WTC11 (cell line): ENCODE results near the gene ITPR1. TPM values are rescaled to one million over a fixed set of nuclear protein-coding genes. Genes with fewer than 3 reads are reported as not detected.

ENCODE experiments used
- ATAC-seq: fragments of 200-7000 bp; cut with Tn5 transposase; 2 replicates; pipeline ENCODE4 v1.10.0; 2021; ENCODE audit warnings: mild to moderate bottlenecking, moderate library complexity
- CTCF ChIA-PET: fragments of 300-600 bp; sonication (Branson Sonifier 250); formaldehyde crosslinking; loops from one replicate; lab custom pipeline; 2021; ENCODE audit warnings: antibody characterized with exemption; lab: Charles Lee
- POLR2A ChIA-PET: fragments of 350-600 bp; sonication (Branson Sonifier 250); formaldehyde crosslinking; loops from one replicate; lab custom pipeline; 2021; ENCODE audit warnings: antibody characterized with exemption; lab: Charles Lee
- DNase-seq: peaks from one replicate; pipeline ENCODE4 v3.0.0; 2021; ENCODE audit warnings: low spot score
- H3K27ac Mint-ChIP-seq: 2 replicates; pipeline ENCODE4 v1.8.0; 2021; ENCODE audit warnings: mixed read lengths
- H3K27me3 Mint-ChIP-seq: 2 replicates; pipeline ENCODE4 v1.8.0; 2021; ENCODE audit warnings: low read depth, mild to moderate bottlenecking, moderate library complexity, mixed read lengths
- H3K36me3 Mint-ChIP-seq: 2 replicates; pipeline ENCODE4 v1.8.0; 2021; ENCODE audit warnings: mixed read lengths
- H3K4me1 Mint-ChIP-seq: 2 replicates; pipeline ENCODE4 v1.8.0; 2022; ENCODE audit warnings: mixed read lengths
- H3K4me3 Mint-ChIP-seq: 2 replicates; pipeline ENCODE4 v1.8.0; 2021; ENCODE audit warnings: mild to moderate bottlenecking, moderate library complexity, mixed read lengths
- H3K9me3 Mint-ChIP-seq: 2 replicates; pipeline ENCODE4 v1.8.0; 2021; ENCODE audit warnings: mixed read lengths
- ATF1 ChIP-seq: sonication (generic); formaldehyde crosslinking; IDR thresholded peaks from 2 replicates; pipeline ENCODE4 v1.8.1; 2023; ENCODE audit warnings: mild to moderate bottlenecking, moderate library complexity, missing genetic modification reagents
- CBFB ChIP-seq: sonication (generic); formaldehyde crosslinking; IDR thresholded peaks from 2 replicates; pipeline ENCODE4 v1.8.1; 2022; ENCODE audit warnings: mild to moderate bottlenecking, low read depth, missing genetic modification reagents
- CREB1 ChIP-seq: sonication (generic); formaldehyde crosslinking; IDR thresholded peaks from 2 replicates; pipeline ENCODE4 v1.8.0; 2023; ENCODE audit warnings: mild to moderate bottlenecking, missing genetic modification reagents
- ELF4 ChIP-seq: sonication (generic); formaldehyde crosslinking; IDR thresholded peaks from 2 replicates; pipeline ENCODE4 v1.8.1; 2022; ENCODE audit warnings: low read depth, mild to moderate bottlenecking, moderate library complexity, missing genetic modification reagents
- ESRRA ChIP-seq: sonication (generic); formaldehyde crosslinking; IDR thresholded peaks from 2 replicates; pipeline ENCODE4 v1.8.1; 2022; ENCODE audit warnings: mild to moderate bottlenecking, missing genetic modification reagents, borderline replicate concordance
- IRF2 ChIP-seq: sonication (generic); formaldehyde crosslinking; IDR thresholded peaks from 2 replicates; pipeline ENCODE4 v1.8.0; 2022; ENCODE audit warnings: low read depth, missing genetic modification reagents, borderline replicate concordance
- MXD4 ChIP-seq: fragments of 250-450 bp; sonication (Bioruptor Pico); IDR thresholded peaks from 2 replicates; pipeline ENCODE4 v1.8.0; 2021; ENCODE audit warnings: mild to moderate bottlenecking, moderate library complexity, borderline replicate concordance
- MYBL2 ChIP-seq: sonication (generic); formaldehyde crosslinking; IDR thresholded peaks from 2 replicates; pipeline ENCODE4 v1.8.1; 2023; ENCODE audit warnings: mild to moderate bottlenecking, moderate library complexity, missing genetic modification reagents
- OVOL2 ChIP-seq: fragments of 250-450 bp; sonication (Bioruptor Pico); IDR thresholded peaks from 2 replicates; pipeline ENCODE4 v1.9.0; 2021; ENCODE audit warnings: mild to moderate bottlenecking, borderline replicate concordance
- TEAD1 ChIP-seq: sonication (generic); formaldehyde crosslinking; IDR thresholded peaks from 2 replicates; pipeline ENCODE4 v1.8.0; 2022; ENCODE audit warnings: mild to moderate bottlenecking, missing genetic modification reagents
- ZNF138 ChIP-seq: sonication (generic); formaldehyde crosslinking; conservative IDR thresholded peaks from 2 replicates; pipeline ENCODE4 v1.8.1; 2022; ENCODE audit warnings: mild to moderate bottlenecking, moderate library complexity, missing genetic modification reagents
- total RNA-seq: library from RNA; stranded (reverse); gene quantifications from 3 replicates; pipeline ENCODE4 v1.2.3, GENCODE V29; 2021
- TF ChIP-seq, protein P1 (sequence below): sonication (generic); formaldehyde crosslinking; IDR thresholded peaks from 2 replicates; pipeline ENCODE4 v1.8.0; 2022; ENCODE audit warnings: mild to moderate bottlenecking, missing genetic modification reagents
- TF ChIP-seq, protein P2 (sequence below): fragments of 250-450 bp; sonication (Bioruptor Pico); conservative IDR thresholded peaks from 2 replicates; pipeline ENCODE4 v1.9.0; 2021; ENCODE audit warnings: mild to moderate bottlenecking
- TF ChIP-seq, protein P3 (sequence below): sonication (generic); formaldehyde crosslinking; IDR thresholded peaks from 2 replicates; pipeline ENCODE4 v1.8.1; 2022; ENCODE audit warnings: mild to moderate bottlenecking, missing genetic modification reagents, moderate library complexity, borderline replicate concordance
- TF ChIP-seq, protein P4 (sequence below): sonication (generic); formaldehyde crosslinking; IDR thresholded peaks from 2 replicates; pipeline ENCODE4 v1.8.0; 2023; ENCODE audit warnings: mild to moderate bottlenecking, missing genetic modification reagents
- TF ChIP-seq, protein P5 (sequence below): sonication (generic); formaldehyde crosslinking; IDR thresholded peaks from 2 replicates; pipeline ENCODE4 v1.8.1; 2023; ENCODE audit warnings: mild to moderate bottlenecking, missing genetic modification reagents
- TF ChIP-seq, protein P6 (sequence below): sonication (generic); formaldehyde crosslinking; IDR thresholded peaks from 2 replicates; pipeline ENCODE4 v1.8.0; 2022; ENCODE audit warnings: mild to moderate bottlenecking, missing genetic modification reagents
- TF ChIP-seq, protein P7 (sequence below): sonication (generic); formaldehyde crosslinking; IDR thresholded peaks from 2 replicates; pipeline ENCODE4 v1.8.0; 2022; ENCODE audit warnings: missing genetic modification reagents

ITPR1 gene
- total RNA-seq, 1 experiment from 2014 or later: 11.8 TPM

DNA sequence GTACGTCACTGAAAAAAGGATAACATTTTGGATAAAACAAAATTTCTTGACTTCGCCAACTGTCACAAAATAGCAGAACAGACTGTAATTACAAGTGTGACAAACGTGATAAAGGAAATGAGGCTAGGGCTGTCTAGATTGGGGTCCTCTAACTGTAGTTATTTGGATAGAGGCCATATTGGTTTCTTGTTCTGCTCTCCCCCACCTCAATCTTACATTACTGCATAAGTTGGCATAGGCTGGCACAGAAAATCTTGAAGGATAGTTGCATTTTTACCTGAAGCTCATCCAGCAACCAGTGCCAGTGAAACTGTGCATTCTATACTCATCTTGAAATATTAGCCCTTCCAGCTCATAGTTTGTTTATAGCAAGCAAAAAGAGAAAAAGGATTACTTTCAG is 84.6 kb downstream of the ITPR1 start:
- POLR2A ChIA-PET: no interaction called here
- peaks cover 25% of the 10 kb centered on the region for H3K4me1 Mint-ChIP-seq
- DNase-seq (no peak), ATAC-seq (no peak)
- no peak overlapping the region for H3K4me3 Mint-ChIP-seq
- H3K36me3 Mint-ChIP-seq: no peaks in the 10 kb centered on the region
- H3K27me3 Mint-ChIP-seq: no peaks in the 10 kb centered on the region
- H3K27ac Mint-ChIP-seq: no peak overlapping the region
- no peaks in the 10 kb centered on the region for H3K9me3 Mint-ChIP-seq
- CTCF ChIA-PET: no interaction called here
- no peak for TF ChIP-seq MYBL2 (CRISPR knock-in tag)
- no peak for TF ChIP-seq CREB1 (CRISPR knock-in tag)
- no peak for TF ChIP-seq IRF2 (CRISPR knock-in tag)
- TF ChIP-seq MXD4 (CRISPR knock-in tag): no peak
- TF ChIP-seq, protein P1, sequence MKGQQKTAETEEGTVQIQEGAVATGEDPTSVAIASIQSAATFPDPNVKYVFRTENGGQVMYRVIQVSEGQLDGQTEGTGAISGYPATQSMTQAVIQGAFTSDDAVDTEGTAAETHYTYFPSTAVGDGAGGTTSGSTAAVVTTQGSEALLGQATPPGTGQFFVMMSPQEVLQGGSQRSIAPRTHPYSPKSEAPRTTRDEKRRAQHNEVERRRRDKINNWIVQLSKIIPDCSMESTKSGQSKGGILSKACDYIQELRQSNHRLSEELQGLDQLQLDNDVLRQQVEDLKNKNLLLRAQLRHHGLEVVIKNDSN (CRISPR knock-in tag): no peak
- TF ChIP-seq, all 79 proteins: peak for 0

DNA sequence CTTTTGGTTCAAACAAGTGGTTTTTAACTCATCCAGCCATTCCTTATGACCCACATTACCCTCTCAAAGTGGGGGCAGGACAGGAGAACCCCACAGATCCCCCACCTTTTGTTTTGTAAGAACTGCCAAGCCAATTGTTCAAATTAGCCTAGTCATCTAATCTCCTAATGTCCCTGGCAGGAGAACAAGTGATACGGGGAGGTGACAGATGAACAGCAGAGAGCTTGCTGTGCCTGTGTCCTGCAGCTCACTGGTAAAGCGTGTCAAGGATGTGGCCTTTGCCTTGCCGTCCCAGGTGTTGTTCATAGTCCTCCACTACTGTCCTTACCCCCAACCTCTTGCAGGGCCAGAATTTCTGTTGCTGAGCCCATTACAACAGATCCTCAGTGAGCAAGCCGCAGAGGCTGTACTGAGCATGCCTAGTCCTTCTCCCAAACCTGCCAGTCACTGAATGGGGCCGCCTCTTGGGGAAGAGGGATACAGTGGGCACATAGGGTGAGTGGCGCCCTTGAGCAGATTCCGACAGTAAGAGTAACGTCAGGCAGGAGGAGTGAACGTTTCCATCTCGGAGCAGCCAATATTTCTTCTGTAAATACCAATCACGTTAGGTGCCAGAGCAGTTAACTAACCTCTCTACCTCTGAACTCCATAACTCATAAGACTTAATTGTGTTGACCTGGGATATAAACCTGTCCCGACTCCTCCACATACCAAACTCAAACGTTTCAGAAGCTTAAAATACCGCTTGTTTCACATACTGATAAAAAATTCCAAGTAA is 87.4 kb downstream of the ITPR1 start:
- ATAC-seq: peak; percentile 89
- no peak for TF ChIP-seq CBFB (CRISPR knock-in tag)
- no peak for TF ChIP-seq ATF1 (CRISPR knock-in tag)
- no peak for TF ChIP-seq ELF4
- TF ChIP-seq, protein P2, sequence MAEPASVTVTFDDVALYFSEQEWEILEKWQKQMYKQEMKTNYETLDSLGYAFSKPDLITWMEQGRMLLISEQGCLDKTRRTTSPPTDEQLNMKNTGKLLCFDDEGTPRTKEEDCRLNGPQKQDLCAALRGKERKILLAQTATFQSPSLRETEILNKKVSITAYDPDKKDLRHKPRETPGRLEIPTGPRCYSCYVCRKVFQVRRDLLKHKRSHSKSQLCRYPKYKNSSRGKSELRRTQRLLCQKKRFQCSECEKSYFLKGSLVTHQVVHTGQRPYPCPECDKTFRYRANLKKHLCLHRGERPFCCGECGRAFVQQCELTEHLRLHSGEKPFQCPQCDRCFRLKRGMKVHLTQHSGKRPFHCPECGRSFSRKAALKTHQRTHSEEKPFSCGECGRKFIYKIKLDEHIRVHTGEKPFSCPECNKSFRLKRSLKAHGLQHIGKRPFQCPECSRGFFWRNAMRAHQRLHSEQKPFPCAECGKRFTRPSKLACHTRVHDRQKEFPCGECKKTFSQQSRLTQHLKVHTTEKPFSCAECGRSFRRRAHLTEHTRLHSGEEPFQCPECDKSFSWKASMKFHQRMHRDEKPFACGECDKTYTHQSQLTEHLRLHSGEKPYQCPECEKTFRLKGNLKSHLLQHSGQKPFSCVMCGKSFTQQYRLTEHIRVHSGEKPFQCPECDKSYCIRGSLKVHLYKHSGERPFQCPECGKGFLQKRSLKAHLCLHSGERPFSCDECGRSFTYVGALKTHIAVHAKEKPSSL: no peak
- TF ChIP-seq, protein P3, sequence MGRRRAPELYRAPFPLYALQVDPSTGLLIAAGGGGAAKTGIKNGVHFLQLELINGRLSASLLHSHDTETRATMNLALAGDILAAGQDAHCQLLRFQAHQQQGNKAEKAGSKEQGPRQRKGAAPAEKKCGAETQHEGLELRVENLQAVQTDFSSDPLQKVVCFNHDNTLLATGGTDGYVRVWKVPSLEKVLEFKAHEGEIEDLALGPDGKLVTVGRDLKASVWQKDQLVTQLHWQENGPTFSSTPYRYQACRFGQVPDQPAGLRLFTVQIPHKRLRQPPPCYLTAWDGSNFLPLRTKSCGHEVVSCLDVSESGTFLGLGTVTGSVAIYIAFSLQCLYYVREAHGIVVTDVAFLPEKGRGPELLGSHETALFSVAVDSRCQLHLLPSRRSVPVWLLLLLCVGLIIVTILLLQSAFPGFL (CRISPR knock-in tag): no peak
- TF ChIP-seq, protein P4, sequence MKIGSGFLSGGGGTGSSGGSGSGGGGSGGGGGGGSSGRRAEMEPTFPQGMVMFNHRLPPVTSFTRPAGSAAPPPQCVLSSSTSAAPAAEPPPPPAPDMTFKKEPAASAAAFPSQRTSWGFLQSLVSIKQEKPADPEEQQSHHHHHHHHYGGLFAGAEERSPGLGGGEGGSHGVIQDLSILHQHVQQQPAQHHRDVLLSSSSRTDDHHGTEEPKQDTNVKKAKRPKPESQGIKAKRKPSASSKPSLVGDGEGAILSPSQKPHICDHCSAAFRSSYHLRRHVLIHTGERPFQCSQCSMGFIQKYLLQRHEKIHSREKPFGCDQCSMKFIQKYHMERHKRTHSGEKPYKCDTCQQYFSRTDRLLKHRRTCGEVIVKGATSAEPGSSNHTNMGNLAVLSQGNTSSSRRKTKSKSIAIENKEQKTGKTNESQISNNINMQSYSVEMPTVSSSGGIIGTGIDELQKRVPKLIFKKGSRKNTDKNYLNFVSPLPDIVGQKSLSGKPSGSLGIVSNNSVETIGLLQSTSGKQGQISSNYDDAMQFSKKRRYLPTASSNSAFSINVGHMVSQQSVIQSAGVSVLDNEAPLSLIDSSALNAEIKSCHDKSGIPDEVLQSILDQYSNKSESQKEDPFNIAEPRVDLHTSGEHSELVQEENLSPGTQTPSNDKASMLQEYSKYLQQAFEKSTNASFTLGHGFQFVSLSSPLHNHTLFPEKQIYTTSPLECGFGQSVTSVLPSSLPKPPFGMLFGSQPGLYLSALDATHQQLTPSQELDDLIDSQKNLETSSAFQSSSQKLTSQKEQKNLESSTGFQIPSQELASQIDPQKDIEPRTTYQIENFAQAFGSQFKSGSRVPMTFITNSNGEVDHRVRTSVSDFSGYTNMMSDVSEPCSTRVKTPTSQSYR: no peak
- TF ChIP-seq ZNF138 (CRISPR knock-in tag): no peak
- TF ChIP-seq ESRRA (CRISPR knock-in tag): no peak
- H3K4me1 Mint-ChIP-seq: peaks cover 43% of the 10 kb centered on the region
- no peak overlapping the region for H3K4me3 Mint-ChIP-seq
- H3K36me3 Mint-ChIP-seq: no peaks in the 10 kb centered on the region
- no peak overlapping the region for H3K27ac Mint-ChIP-seq
- H3K9me3 Mint-ChIP-seq: no peaks in the 10 kb centered on the region
- CTCF ChIA-PET: no interaction called here
- POLR2A ChIA-PET: no interaction called here
- DNase-seq: peak; percentile 28
- no peaks in the 10 kb centered on the region for H3K27me3 Mint-ChIP-seq

DNA sequence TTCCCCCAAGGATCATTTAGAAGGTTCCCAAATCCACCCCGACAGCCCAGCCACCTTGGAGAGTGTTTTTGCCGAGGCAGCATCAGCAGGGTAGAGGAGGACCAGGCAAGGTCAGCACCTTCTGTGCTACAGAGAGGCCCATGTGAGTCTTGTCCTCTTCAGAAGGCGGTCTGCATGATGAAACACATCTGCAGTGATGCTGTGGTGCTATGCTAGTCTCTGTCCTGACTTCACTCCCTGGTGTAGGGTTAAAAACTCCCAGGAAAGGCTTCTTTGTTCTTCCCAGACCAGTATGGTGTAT is 87.9 kb downstream of the ITPR1 start:
- Mint-ChIP-seq H3K4me1 (peaks cover 43% of the 10 kb centered on the region), H3K9me3 (no peaks in the 10 kb centered on the region), H3K27ac (no peak overlapping the region), H3K4me3 (no peak overlapping the region), H3K36me3 (no peaks in the 10 kb centered on the region), H3K27me3 (no peaks in the 10 kb centered on the region)
- peak; percentile 16 for ATAC-seq
- CTCF ChIA-PET: no interaction called here
- no peak for DNase-seq
- POLR2A ChIA-PET: no interaction called here
- TF ChIP-seq OVOL2 (CRISPR knock-in tag): no peak
- TF ChIP-seq, protein P5, sequence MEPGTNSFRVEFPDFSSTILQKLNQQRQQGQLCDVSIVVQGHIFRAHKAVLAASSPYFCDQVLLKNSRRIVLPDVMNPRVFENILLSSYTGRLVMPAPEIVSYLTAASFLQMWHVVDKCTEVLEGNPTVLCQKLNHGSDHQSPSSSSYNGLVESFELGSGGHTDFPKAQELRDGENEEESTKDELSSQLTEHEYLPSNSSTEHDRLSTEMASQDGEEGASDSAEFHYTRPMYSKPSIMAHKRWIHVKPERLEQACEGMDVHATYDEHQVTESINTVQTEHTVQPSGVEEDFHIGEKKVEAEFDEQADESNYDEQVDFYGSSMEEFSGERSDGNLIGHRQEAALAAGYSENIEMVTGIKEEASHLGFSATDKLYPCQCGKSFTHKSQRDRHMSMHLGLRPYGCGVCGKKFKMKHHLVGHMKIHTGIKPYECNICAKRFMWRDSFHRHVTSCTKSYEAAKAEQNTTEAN (CRISPR knock-in tag): no peak
- TF ChIP-seq TEAD1 (CRISPR knock-in tag): no peak
- TF ChIP-seq, protein P6, sequence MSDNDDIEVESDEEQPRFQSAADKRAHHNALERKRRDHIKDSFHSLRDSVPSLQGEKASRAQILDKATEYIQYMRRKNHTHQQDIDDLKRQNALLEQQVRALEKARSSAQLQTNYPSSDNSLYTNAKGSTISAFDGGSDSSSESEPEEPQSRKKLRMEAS: no peak
- TF ChIP-seq, protein P7, sequence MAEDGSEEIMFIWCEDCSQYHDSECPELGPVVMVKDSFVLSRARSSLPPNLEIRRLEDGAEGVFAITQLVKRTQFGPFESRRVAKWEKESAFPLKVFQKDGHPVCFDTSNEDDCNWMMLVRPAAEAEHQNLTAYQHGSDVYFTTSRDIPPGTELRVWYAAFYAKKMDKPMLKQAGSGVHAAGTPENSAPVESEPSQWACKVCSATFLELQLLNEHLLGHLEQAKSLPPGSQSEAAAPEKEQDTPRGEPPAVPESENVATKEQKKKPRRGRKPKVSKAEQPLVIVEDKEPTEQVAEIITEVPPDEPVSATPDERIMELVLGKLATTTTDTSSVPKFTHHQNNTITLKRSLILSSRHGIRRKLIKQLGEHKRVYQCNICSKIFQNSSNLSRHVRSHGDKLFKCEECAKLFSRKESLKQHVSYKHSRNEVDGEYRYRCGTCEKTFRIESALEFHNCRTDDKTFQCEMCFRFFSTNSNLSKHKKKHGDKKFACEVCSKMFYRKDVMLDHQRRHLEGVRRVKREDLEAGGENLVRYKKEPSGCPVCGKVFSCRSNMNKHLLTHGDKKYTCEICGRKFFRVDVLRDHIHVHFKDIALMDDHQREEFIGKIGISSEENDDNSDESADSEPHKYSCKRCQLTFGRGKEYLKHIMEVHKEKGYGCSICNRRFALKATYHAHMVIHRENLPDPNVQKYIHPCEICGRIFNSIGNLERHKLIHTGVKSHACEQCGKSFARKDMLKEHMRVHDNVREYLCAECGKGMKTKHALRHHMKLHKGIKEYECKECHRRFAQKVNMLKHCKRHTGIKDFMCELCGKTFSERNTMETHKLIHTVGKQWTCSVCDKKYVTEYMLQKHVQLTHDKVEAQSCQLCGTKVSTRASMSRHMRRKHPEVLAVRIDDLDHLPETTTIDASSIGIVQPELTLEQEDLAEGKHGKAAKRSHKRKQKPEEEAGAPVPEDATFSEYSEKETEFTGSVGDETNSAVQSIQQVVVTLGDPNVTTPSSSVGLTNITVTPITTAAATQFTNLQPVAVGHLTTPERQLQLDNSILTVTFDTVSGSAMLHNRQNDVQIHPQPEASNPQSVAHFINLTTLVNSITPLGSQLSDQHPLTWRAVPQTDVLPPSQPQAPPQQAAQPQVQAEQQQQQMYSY (CRISPR knock-in tag): no peak
- TF ChIP-seq IRF2 (CRISPR knock-in tag): no peak
- TF ChIP-seq, protein P1 (CRISPR knock-in tag): no peak
